HG03064 (cell line): Measurements from ENCODE around the gene TDO2.
"Not testable (repeated sequence)": the region's sequence is repeated elsewhere in the genome, so short reads cannot be mapped to it uniquely, and the experiment has no call there.

Experiments
- ATAC-seq: cut with Tn5 transposase; IDR thresholded peaks from one replicate; pipeline ENCODE4 v1.9.1; 2021; ENCODE audit warnings: low read depth; ENCODE audit not compliant: unreplicated experiment

TDO2 gene

GRCh38 chr4:155906554-155907247, 3.2 kb downstream of the TDO2 start:
- ATAC-seq: no peak

- ATAC-seq: no peak
Observed at GRCh38 chr4:155907556-155907955, 4.1 kb downstream of the TDO2 start.

- no peak for ATAC-seq
Observed at GRCh38 chr4:155908187-155909139, 5.0 kb downstream of the TDO2 start.

DNA sequence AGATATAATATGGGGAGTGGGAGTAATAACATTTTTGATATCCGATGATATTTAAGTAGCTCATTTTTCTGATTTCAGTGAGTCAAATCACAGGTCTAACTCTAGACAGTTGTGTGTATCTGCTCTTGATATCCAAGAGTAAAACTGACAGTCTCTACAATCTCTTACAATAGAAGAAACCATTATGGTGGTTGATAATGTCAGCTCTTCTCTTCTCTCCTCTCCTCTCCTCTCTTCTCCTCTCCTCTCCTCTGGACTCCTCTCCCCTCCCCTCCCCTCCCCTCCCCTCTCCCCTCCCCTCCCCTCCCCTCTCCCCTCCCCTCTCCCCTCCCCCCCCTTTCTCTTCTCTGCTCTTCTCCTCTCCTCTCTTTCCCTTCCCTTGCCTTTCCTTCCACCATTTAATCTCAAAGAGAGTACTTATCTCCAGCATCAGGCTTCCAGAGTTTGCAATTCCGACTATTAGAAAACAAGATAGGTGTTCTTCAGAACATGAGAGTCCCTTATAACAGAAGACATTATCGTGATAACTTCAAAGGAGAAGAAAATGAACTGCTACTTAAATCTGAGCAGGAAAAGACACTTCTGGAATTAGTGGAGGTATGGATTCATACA, 6.2 kb downstream of the TDO2 start:
- ATAC-seq: no peak

- ATAC-seq: no peak
Observed at GRCh38 chr4:155911905-155912304, 8.4 kb downstream of the TDO2 start.

GRCh38 chr4:155914782-155915181, 11.3 kb downstream of the TDO2 start:
- ATAC-seq: no peak

DNA sequence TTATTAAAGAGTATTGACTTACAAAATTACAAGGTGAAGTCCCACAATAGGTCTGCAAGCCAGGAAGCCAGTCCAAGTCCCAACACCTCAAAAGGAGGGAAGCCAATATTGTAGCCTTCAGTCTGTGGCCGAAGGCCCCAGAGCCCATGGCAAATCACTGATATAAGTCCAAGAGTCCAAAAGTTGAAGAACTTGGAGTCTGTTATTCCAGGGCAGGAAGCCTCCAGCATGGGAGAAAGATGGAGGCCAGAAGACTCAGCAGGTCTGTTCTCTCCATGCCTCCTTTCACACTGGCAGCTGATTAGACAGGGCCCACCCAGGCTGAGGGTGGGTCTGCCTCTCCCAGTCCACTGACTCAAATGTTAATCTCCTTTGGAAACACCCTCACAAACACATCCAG, 18.1 kb downstream of the TDO2 start:
- ATAC-seq: no peak

GRCh38 chr4:155924637-155925036, 21.1 kb downstream of the TDO2 start:
- no peak for ATAC-seq

DNA sequence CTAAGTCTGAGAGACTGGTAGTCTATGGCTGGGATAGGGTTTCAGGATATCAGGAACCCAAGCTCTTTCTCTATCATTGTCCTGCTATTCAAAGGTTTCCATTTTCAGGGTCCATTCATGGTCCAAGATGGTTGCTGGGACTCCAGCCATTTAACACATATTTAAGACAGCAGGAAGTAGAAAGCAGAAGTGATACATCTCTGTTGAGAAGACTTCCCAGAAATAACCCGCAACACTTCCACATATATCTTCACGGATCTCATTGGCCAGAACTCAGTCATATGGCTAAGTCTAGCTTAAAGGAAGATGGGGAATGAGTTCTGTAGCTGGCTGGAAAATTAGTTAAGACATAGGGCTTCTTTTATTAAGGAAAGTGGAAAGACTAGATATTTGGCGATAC, 26.3 kb downstream of the TDO2 start:
- ATAC-seq: no peak

GRCh38 chr4:155930330-155930729, 26.8 kb downstream of the TDO2 start:
- ATAC-seq: no peak

DNA sequence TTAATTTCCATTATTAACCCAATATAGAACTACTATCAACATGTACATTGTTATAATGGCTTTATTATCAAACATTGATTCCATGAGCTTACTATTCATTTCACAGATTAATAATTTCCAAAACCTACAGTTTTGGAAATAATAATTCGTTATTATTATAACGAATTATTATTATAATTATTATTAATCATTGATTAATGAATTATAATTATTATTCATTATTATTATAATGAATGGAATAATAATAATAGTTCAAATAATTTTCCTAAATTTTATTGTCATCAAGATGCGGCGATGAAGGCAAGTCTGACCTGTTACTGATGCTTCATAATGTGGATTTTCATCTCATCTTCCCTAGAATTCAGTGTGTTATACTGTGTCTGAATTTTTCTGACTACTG, 28.1 kb downstream of the TDO2 start:
- no peak for ATAC-seq

GRCh38 chr4:155934634-155935033, 31.1 kb downstream of the TDO2 start:
- ATAC-seq: not testable (repeated sequence)

GRCh38 chr4:155935389-155935986, 32.0 kb downstream of the TDO2 start:
- no peak for ATAC-seq

DNA sequence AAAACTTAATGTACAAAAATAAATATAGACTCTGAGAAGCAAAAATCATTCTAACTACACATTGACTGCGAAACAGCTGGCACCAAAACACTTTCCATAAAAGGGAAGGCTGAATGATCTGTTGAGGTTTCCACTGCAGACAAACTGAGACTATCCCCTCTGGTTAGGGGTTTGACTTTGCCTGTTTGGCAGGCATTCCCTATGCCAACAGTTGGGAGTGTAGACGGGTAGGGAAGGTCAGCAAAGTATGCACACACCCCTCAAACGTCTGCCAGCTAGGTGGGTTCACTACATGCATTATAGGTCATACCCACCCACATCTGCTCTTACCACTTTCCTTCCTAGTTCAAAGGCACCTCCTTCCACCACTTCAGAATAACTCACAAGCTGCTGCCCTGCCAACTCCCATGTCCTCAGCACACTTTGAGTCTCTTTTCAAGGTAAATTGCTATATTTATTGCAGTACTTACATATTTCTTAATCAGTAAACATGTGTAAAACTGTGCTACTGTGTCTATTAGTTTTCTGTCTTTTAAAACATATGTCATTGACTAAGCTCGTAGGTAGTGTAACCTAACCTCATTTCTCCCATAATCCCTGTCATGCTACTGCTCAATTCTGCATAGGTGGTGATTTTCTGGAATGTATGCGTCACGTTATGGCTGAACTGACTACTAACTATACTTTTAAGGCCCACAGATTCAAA, 37.7 kb downstream of the TDO2 start:
- no peak for ATAC-seq

DNA sequence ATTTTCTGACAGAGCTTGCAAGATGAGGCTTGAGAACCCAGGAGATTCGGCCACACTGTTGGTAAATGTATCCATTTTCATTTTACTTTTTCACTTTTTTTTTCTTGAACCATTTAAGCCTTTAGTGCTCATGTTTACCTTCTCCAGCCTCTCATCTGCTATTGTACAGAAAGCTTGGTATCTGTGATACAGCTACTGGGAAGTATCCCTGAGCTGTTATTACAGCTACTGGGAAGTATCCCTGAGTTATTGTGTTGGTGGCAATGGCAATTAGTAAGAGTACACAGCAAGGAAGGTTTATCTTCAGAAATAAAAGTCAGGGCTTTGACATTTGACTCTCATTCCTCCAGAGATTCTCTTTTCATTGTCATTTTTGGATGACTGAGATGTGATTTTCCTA, 38.3 kb downstream of the TDO2 start:
- ATAC-seq: no peak

GRCh38 chr4:155943605-155944291, 40.3 kb downstream of the TDO2 start:
- ATAC-seq: no peak

DNA sequence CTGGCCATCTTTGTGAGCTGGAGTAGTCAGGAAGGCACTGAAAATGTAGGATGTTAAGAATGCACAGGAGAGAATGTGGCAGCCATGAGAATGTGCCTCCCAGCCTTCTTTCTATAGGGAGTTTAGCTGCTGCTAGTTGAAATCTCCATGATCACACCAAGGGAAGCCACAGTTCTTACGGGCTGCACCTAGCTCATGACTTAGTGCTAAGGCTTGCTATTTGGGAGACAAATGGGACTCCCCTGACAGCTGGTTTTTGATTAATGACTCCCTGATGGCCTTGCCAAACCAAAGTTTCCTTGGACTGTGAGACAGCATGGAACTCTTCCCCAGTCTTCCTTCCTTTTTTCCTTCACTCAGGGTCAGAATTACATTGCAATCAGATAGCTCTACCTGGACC, 41.0 kb downstream of the TDO2 start:
- ATAC-seq: no peak

DNA sequence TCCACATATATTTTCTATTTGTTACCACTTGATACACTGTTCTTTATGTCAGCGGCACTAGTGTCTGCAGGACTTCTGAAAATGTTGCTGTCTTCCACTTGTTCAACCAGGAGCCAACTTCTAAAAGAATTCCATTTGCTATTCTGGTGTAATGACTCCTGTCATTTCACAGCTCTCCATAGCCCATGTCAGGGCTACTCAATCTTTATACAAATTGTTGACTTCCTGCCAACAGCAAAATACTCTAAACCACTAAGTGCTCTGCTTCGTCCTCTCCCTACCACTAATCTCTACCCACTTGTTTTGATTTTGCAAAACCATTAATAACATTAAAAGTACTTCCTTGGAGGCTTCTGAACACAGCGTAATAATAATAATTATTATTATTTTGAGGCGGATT, 43.0 kb downstream of the TDO2 start:
- no peak for ATAC-seq

GRCh38 chr4:155948541-155948940, 45.0 kb downstream of the TDO2 start:
- ATAC-seq: no peak

DNA sequence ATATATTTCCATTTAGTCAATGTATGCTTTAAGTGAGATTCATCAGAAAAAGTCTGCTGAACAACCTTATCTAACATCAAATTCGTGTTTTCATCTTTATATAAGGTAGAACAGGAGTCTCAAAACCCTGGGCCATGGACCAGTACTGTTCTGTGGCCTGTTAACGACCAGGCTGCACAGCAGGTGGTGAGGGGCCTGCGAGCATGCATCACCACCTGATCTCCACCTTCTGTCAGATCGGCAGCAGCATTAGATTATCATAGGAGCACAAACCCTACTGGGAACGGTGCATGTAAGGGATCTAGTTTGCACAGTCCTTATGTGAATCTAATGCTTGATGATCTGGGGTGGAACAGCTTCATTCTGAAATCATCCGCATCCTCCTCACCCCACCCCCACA, 47.0 kb downstream of the TDO2 start:
- ATAC-seq: no peak
